ENCODE data around the gene METTL15.
"Not testable (repeated sequence)": the region's sequence is repeated elsewhere in the genome, so short reads cannot be mapped to it uniquely, and the experiment has no call there.

METTL15 gene

GRCh38 chr11:28107750-28108618, at the start of gene METTL15, which contains the start of gene KIF18A:
Gene METTL15, plus strand, starts transcription at chr11:28108388. Its CDS starts 4,947 bp downstream, at chr11:28113335.
Gene KIF18A, minus strand, starts transcription at chr11:28108156. Its CDS starts 10,209 bp downstream, at chr11:28097947.
- peak; percentile 98 for DNase-seq (ENCODE audit: low read depth)

- no peak for DNase-seq (ENCODE audit: low read depth)
These were observed 36.9 kb upstream of the METTL15 start for GRCh38 chr11:28071305-28071704.

GRCh38 chr11:28072321-28072720, 35.9 kb upstream of the METTL15 start:
- no peak for DNase-seq (ENCODE audit: low read depth)

GRCh38 chr11:28077521-28077920, 30.7 kb upstream of the METTL15 start:
- DNase-seq (ENCODE audit: low read depth): no peak

GRCh38 chr11:28083118-28083517, 25.1 kb upstream of the METTL15 start:
- no peak for DNase-seq (ENCODE audit: low read depth)

- DNase-seq (ENCODE audit: low read depth): no peak
These were observed 21.6 kb upstream of the METTL15 start for GRCh38 chr11:28086569-28086968.

- not testable (repeated sequence) for DNase-seq (ENCODE audit: low read depth)
These were observed 21.0 kb upstream of the METTL15 start for GRCh38 chr11:28087192-28087591.

GRCh38 chr11:28087693-28088092, 20.5 kb upstream of the METTL15 start:
- DNase-seq (ENCODE audit: low read depth): not testable (repeated sequence)

GRCh38 chr11:28089378-28089777, 18.8 kb upstream of the METTL15 start:
- DNase-seq (ENCODE audit: low read depth): no peak

- DNase-seq (ENCODE audit: low read depth): no peak
These were observed 18.0 kb upstream of the METTL15 start for GRCh38 chr11:28090052-28090749.

- DNase-seq (ENCODE audit: low read depth): no peak
These were observed 15.4 kb upstream of the METTL15 start for GRCh38 chr11:28092786-28093185.

GRCh38 chr11:28098257-28098656, 9.9 kb upstream of the METTL15 start:
- no peak for DNase-seq (ENCODE audit: low read depth)

- DNase-seq (ENCODE audit: low read depth): no peak
These were observed 8.5 kb upstream of the METTL15 start for GRCh38 chr11:28099715-28100114.

- no peak for DNase-seq (ENCODE audit: low read depth)
These were observed 7.5 kb upstream of the METTL15 start for GRCh38 chr11:28100665-28101064.

GRCh38 chr11:28102300-28102699, 5.9 kb upstream of the METTL15 start:
- DNase-seq (ENCODE audit: low read depth): not testable (repeated sequence)

GRCh38 chr11:28104425-28104824, 3.8 kb upstream of the METTL15 start:
- DNase-seq (ENCODE audit: low read depth): no peak

- DNase-seq (ENCODE audit: low read depth): no peak
These were observed 3.2 kb upstream of the METTL15 start for GRCh38 chr11:28104984-28105383.

- DNase-seq (ENCODE audit: low read depth): no peak
These were observed 2.3 kb upstream of the METTL15 start for GRCh38 chr11:28105869-28106268.

GRCh38 chr11:28106353-28107043, 1.7 kb upstream of the METTL15 start:
- DNase-seq (ENCODE audit: low read depth): no peak

- DNase-seq (ENCODE audit: low read depth): no peak
These were observed 918 bp upstream of the METTL15 start for GRCh38 chr11:28107191-28107749.

GRCh38 chr11:28108958-28109357, 770 bp downstream of the METTL15 start:
- DNase-seq (ENCODE audit: low read depth): no peak

Data from activated T-cell treated with anti-CD3 and anti-CD28 coated beads for 48 hours (primary cell).